Colonic mucosa (tissue), 4 donors: ENCODE measurements around the gene CRKL. TPM values are rescaled to one million over a fixed set of nuclear protein-coding genes. Genes with fewer than 3 reads are reported as not detected.

ENCODE experiments used
- DNase-seq: peaks from one replicate; pipeline ENCODE4 v3.0.0-alpha.2; 2020
- H3K27ac ChIP-seq: fragments of 200-600 bp; one replicate; pipeline ENCODE4 v1.8.0; 2021
- H3K27me3 ChIP-seq: fragments of 200-600 bp; one replicate; pipeline ENCODE4 v1.8.0; 2021
- H3K36me3 ChIP-seq: fragments of 200-600 bp; one replicate; pipeline ENCODE4 v1.8.0; 2021
- H3K4me1 ChIP-seq: fragments of 200-600 bp; one replicate; pipeline ENCODE4 v1.8.0; 2021; ENCODE audit warnings: mild to moderate bottlenecking
- H3K4me3 ChIP-seq: fragments of 200-600 bp; one replicate; pipeline ENCODE4 v1.8.0; 2021
- H3K9ac ChIP-seq, 2 donors: one replicate each; pipeline ENCODE4 v1.7.0; 2013; ENCODE audit warnings: control low read depth in 2 of 2, low read depth in 2 of 2, low read length in 2 of 2
- H3K9me3 ChIP-seq: fragments of 200-600 bp; one replicate; pipeline ENCODE4 v1.8.0; 2021
- intact Hi-C: fragments of 100-400 bp; cut with DNase I; formaldehyde crosslinking; loops from one replicate; pipeline ENCODE4 v1.14.1; 2022
- total RNA-seq, 2 donors: library from RNA; stranded (reverse); fragmentation: NEBNext Ultra II Directional in 1 of 2; extraction: Animal tissue kit (Norgen Biotek cat#: 25700) in 1 of 2; gene quantifications; one replicate each; pipeline ENCODE4 v1.2.1, GENCODE V29; 2021
- TF ChIP-seq, protein P1 (sequence below): fragments of 200-600 bp; IDR thresholded peaks from one replicate; pipeline ENCODE4 v1.8.0; 2022; ENCODE audit warnings: antibody characterized with exemption, mild to moderate bottlenecking
- donor health status: healthy.
- donor health status: DM: no; HTN: no; CAD: no.
- donor health status: DM: no; HTN: no; CAD: no.

CRKL gene
- total RNA-seq, 2 donors from 2014 or later = 63.6 to 82.5 TPM

DNA sequence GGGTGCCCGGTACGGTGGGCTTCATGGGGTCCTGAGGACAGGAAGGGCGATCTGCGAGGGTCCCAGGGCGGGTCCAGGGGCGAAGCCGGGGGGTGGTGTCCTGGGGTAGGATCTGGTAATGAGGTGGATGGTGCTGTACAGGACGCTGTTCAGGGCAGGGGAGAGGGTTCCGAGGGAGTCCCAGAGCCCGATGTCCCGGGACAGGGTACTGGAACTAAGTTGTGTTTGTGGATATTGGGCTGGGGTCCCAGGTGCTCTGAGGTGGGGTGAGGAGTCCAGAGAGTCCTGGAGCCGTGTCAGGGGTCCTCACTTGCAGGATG lies 65.3 kb downstream of the CRKL start:
- Histone ChIP-seq H3K4me1 (peaks cover 12% of the 10 kb centered on the region), H3K27ac (peak overlapping the region; percentile 89), H3K36me3 (no peaks in the 10 kb centered on the region), H3K4me3 (peak overlapping the region; percentile 69), H3K9ac (peak overlapping the region; percentile 90 to 94), H3K9me3 (no peaks in the 10 kb centered on the region), H3K27me3 (no peaks in the 10 kb centered on the region)
- intact Hi-C loops = no loop called here
- no peak for DNase-seq
- TF ChIP-seq, protein P1, sequence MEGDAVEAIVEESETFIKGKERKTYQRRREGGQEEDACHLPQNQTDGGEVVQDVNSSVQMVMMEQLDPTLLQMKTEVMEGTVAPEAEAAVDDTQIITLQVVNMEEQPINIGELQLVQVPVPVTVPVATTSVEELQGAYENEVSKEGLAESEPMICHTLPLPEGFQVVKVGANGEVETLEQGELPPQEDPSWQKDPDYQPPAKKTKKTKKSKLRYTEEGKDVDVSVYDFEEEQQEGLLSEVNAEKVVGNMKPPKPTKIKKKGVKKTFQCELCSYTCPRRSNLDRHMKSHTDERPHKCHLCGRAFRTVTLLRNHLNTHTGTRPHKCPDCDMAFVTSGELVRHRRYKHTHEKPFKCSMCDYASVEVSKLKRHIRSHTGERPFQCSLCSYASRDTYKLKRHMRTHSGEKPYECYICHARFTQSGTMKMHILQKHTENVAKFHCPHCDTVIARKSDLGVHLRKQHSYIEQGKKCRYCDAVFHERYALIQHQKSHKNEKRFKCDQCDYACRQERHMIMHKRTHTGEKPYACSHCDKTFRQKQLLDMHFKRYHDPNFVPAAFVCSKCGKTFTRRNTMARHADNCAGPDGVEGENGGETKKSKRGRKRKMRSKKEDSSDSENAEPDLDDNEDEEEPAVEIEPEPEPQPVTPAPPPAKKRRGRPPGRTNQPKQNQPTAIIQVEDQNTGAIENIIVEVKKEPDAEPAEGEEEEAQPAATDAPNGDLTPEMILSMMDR = no peak

DNA sequence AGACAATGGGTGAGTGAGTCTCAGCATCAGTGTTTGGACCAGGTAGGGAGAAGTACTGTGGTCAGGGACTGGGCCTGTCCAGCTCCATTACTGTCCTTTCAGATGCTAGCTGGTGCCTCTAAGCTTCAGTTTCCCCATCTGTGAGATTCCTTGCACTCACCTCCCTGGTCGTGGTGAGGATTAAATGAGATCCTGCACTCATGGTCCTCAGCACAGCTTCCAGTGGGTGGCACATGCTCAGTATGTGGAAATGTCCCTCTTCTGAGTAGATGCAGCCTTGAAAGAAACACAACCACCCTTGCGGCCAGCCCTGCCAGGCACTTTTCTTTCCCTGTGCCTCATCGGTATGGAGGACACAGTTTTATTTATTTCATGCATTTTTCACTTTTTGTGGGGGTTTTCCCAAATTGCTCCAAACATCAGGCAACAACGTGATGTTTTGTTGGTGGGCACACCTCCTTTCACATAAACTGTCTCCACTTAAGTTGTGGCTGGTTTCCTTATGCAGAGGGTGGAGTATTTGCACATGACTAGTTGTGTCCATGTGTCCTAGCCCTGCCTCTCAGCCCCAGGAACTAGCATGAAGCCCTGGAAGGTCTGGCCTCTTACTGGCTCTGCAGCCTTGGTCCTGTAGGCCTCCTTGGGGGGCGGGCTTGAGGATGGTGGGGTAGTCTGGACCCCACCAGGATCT lies 66.0 kb downstream of the CRKL start:
- H3K27me3 ChIP-seq = no peaks in the 10 kb centered on the region
- peak overlapping the region; percentile 90 to 94 for H3K9ac ChIP-seq
- peak overlapping the region; percentile 69 for H3K4me3 ChIP-seq
- H3K36me3 ChIP-seq = no peaks in the 10 kb centered on the region
- no peak overlapping the region for H3K27ac ChIP-seq
- intact Hi-C loops = no loop called here
- DNase-seq = no peak
- H3K4me1 ChIP-seq = peaks cover 12% of the 10 kb centered on the region
- no peaks in the 10 kb centered on the region for H3K9me3 ChIP-seq
- TF ChIP-seq, protein P1 = no peak

DNA sequence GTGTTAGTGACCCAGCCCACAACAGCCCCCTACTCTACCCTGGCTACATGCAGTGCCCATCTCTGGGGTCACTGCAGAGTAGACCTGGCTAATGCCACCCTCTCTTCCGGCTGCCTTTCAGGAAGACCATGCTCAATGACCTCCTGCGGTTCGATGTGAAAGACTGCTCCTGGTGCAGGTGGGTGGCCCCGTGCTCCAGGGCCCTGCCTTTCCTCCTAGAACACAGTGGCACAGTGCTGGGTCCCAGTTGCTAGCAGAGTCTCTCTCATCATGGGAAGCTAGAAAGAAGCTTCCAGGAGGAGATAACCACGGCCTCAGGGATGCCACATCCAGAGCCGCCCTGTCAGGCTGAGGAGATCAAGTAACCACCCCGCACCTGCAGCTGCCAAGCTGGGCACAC lies 68.5 kb downstream of the CRKL start:
- Histone ChIP-seq H3K4me3 (no peak overlapping the region), H3K27me3 (no peaks in the 10 kb centered on the region), H3K36me3 (no peaks in the 10 kb centered on the region), H3K4me1 (peaks cover 12% of the 10 kb centered on the region), H3K27ac (no peak overlapping the region), H3K9me3 (no peaks in the 10 kb centered on the region), H3K9ac (no peak overlapping the region)
- intact Hi-C loops = no loop called here
- TF ChIP-seq, protein P1 = no peak
- DNase-seq = no peak

DNA sequence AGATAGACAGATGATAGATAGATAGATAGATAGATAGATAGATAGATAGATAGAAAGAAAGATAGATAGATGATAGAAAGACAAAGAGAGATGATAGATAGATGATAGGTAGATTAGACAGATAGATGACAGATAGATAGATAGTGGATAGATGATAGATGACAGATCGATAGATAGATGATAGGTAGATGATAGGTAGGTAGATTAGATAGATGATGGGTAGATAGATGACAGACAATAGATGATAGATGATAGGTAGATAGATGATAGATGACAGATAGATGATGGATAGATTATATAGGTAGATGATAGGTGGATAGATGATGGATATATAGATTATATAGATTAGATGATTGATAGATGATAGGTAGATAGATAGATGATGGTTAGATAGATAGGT lies 69.2 kb downstream of the CRKL start:
- TF ChIP-seq, protein P1 = no peak
- Histone ChIP-seq H3K27me3 (no peaks in the 10 kb centered on the region), H3K27ac (no peak overlapping the region), H3K9me3 (no peaks in the 10 kb centered on the region), H3K9ac (no peak overlapping the region), H3K36me3 (no peaks in the 10 kb centered on the region), H3K4me3 (no peak overlapping the region), H3K4me1 (peaks cover 6% of the 10 kb centered on the region)
- DNase-seq = no peak
- intact Hi-C loops = no loop called here

DNA sequence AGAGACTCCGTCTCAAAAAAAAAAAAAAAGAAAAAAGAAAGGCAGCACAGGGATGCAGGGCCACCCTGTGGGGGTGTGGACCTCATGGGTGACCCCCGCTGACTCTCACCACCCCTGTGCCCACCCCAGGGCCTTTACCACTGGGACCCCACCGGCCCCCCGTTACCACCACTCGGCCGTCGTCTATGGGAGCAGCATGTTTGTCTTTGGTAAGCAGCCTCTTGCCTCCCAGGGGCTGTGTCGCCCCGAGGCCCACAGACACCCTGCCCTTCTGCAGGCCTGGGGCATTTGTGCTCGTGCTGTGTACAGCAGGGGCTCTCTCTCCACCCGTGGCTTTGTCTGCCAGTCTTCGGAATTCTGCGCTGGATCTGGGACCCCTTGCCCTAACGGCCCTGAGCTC lies 70.2 kb downstream of the CRKL start:
- intact Hi-C loops = no loop called here
- Histone ChIP-seq H3K27ac (no peak overlapping the region), H3K9ac (no peak overlapping the region), H3K27me3 (no peaks in the 10 kb centered on the region), H3K9me3 (no peaks in the 10 kb centered on the region), H3K4me3 (no peak overlapping the region), H3K36me3 (no peaks in the 10 kb centered on the region), H3K4me1 (peaks cover 4% of the 10 kb centered on the region)
- TF ChIP-seq, protein P1 = no peak
- DNase-seq = no peak
